ENCODE measurements around the gene FGD5. TPM values are rescaled to one million over a fixed set of nuclear protein-coding genes. Genes with fewer than 3 reads are reported as not detected.

FGD5 gene
- total and polyA plus RNA-seq, 2 donors (not counting 1 experiment from before 2014, with no cell fraction given): not detected

DNA sequence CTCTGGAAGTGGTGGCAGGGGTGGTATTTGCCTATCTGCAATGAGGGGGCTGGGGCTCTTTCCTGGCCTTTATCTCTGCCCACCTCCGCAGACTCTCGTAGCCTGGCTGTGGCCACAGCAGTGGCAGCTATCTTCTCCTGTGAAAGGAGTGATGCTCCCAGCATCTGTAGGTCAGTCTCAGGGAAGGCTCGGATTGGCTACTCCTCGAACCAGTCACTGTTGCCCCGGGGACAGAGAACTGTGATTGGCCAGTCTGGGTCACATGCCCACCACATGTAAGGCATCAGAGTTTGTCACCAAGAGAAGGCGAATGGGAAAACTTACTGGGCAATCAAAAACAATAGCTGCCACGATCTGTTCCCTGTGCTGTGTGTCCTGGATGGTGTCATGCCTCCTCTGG, 30.1 kb upstream of the FGD5 start:
- H3K79me2 ChIP-seq (ENCODE audit: control insufficient read depth, insufficient read depth, low read length): no peaks in the 10 kb centered on the region
- H3K27ac ChIP-seq (ENCODE audit: low read length in 2 of 2): no peak overlapping the region
- no peaks in the 10 kb centered on the region for H3K36me3 ChIP-seq (replicated peaks in 1 of 2; ENCODE audit: control extremely low read depth in 1 of 2, control insufficient read depth in 1 of 2, extremely low read depth in 1 of 2, insufficient read depth in 2 of 2, low read length in 1 of 2)
- no peak overlapping the region for H3K27ac Mint-ChIP-seq
- H3K4me1 Mint-ChIP-seq: no peaks in the 10 kb centered on the region
- no peak overlapping the region for H3K9ac ChIP-seq (ENCODE audit: low read length)
- H3K27me3 ChIP-seq (replicated peaks in 1 of 4; ENCODE audit: control extremely low read depth in 1 of 4, control insufficient read depth in 3 of 4, insufficient read depth in 4 of 4, low read length in 3 of 4): peaks cover 0 to 10% (median 3%) of the 10 kb centered on the region in 4 experiments
- ATAC-seq (ENCODE audit: low read depth) (no peak), DNase-seq (no peak)
- H3K4me3 ChIP-seq (ENCODE audit: control extremely low read depth in 1 of 5, extremely low read depth in 1 of 5, insufficient read depth in 1 of 5, low read depth in 2 of 5, low read length in 4 of 5): no peak overlapping the region
- POLR2A ChIA-PET: no interaction called here
- no peaks in the 10 kb centered on the region for H4K20me1 ChIP-seq (ENCODE audit: control insufficient read depth, insufficient read depth, low read length, poor library complexity, severe bottlenecking)
- intact Hi-C loops (cut with micrococcal nuclease): no loop called here
- no peak for TF ChIP-seq CTCF (IDR thresholded peaks at IDR 0.05)
- no peak for TF ChIP-seq EZH2 (IDR thresholded peaks at IDR 0.05; ENCODE audit: borderline replicate concordance, insufficient read depth, low read depth, low read length, poor library complexity, severe bottlenecking)
- no peak overlapping the region for H3K4me2 ChIP-seq (replicated peaks; ENCODE audit: low read depth, low read length, poor library complexity, severe bottlenecking)
- no peak overlapping the region for H2AFZ ChIP-seq (ENCODE audit: insufficient read depth, low read depth, low read length, poor library complexity, severe bottlenecking)
- 93% methylated on average over 7 of the region's 7 CpGs for WGBS (ENCODE audit: insufficient coverage)
- H3K9me3 Mint-ChIP-seq (ENCODE audit: insufficient read depth): no peaks in the 10 kb centered on the region
- H3K4me1 ChIP-seq (ENCODE audit: control insufficient read depth in 2 of 2, insufficient read depth in 2 of 2, low read length in 2 of 2): no peaks in the 10 kb centered on the region
- no peak overlapping the region for H3K4me3 Mint-ChIP-seq
- peaks cover 37% of the 10 kb centered on the region for H3K27me3 Mint-ChIP-seq
- peaks cover 0 to 4% (median 0%) of the 10 kb centered on the region in 3 donors for H3K9me3 ChIP-seq (ENCODE audit: control extremely low read depth in 1 of 3, control insufficient read depth in 2 of 3, insufficient read depth in 1 of 3, low read length in 2 of 3)
- CTCF ChIA-PET: no interaction called here

DNA sequence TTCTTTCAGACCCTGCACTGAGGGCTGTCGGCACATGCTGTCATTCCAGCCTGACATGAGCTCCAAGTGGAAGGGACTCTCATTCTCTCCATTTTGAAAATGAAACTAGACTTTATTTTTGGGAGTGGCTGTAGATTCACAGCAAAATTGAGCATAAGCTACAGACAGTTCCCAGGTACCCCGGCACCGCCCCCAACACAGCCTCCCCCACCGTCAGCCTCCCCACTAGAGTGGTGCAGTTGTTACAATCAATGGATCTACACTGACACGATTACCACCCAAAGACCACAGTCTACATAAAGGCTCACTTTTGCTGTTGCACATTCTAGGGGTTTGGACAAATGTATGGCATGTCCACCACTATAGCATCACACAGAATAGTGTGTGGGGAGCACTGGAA, 29.5 kb upstream of the FGD5 start:
- Histone ChIP-seq H3K79me2 (ENCODE audit: control insufficient read depth, insufficient read depth, low read length) (no peaks in the 10 kb centered on the region), H3K27me3 (replicated peaks in 1 of 4; ENCODE audit: control extremely low read depth in 1 of 4, control insufficient read depth in 3 of 4, insufficient read depth in 4 of 4, low read length in 3 of 4) (peaks cover 0 to 10% (median 3%) of the 10 kb centered on the region in 4 experiments), H3K9me3 (ENCODE audit: control extremely low read depth in 1 of 3, control insufficient read depth in 2 of 3, insufficient read depth in 1 of 3, low read length in 2 of 3) (peaks cover 0 to 4% (median 0%) of the 10 kb centered on the region in 3 donors), H3K4me1 (ENCODE audit: control insufficient read depth in 2 of 2, insufficient read depth in 2 of 2, low read length in 2 of 2) (no peaks in the 10 kb centered on the region), H3K4me3 (ENCODE audit: control extremely low read depth in 1 of 5, extremely low read depth in 1 of 5, insufficient read depth in 1 of 5, low read depth in 2 of 5, low read length in 4 of 5) (no peak overlapping the region), H3K36me3 (replicated peaks in 1 of 2; ENCODE audit: control extremely low read depth in 1 of 2, control insufficient read depth in 1 of 2, extremely low read depth in 1 of 2, insufficient read depth in 2 of 2, low read length in 1 of 2) (no peaks in the 10 kb centered on the region), H4K20me1 (ENCODE audit: control insufficient read depth, insufficient read depth, low read length, poor library complexity, severe bottlenecking) (no peaks in the 10 kb centered on the region), H3K4me2 (replicated peaks; ENCODE audit: low read depth, low read length, poor library complexity, severe bottlenecking) (no peak overlapping the region), H2AFZ (ENCODE audit: insufficient read depth, low read depth, low read length, poor library complexity, severe bottlenecking) (no peak overlapping the region), H3K9ac (ENCODE audit: low read length) (no peak overlapping the region), H3K27ac (ENCODE audit: low read length in 2 of 2) (no peak overlapping the region)
- Mint-ChIP-seq H3K4me3 (no peak overlapping the region), H3K4me1 (no peaks in the 10 kb centered on the region), H3K27ac (no peak overlapping the region), H3K27me3 (peaks cover 37% of the 10 kb centered on the region), H3K9me3 (ENCODE audit: insufficient read depth) (no peaks in the 10 kb centered on the region)
- intact Hi-C loops (cut with micrococcal nuclease): no loop called here
- TF ChIP-seq CTCF (IDR thresholded peaks at IDR 0.05) (no peak), EZH2 (IDR thresholded peaks at IDR 0.05; ENCODE audit: borderline replicate concordance, insufficient read depth, low read depth, low read length, poor library complexity, severe bottlenecking) (no peak)
- POLR2A ChIA-PET: no interaction called here
- CTCF ChIA-PET: no interaction called here
- DNase-seq (no peak), ATAC-seq (ENCODE audit: low read depth) (no peak)
- WGBS (ENCODE audit: insufficient coverage): no CpG with 5 or more reads among the region's 5 CpGs
